ENCODE data around the gene PID1. TPM values are rescaled to one million over a fixed set of nuclear protein-coding genes. Genes with fewer than 3 reads are reported as not detected.

The PID1 gene
- total RNA-seq, 4 donors from 2014 or later = 15.0 to 64.4 (median 32.5) TPM

DNA sequence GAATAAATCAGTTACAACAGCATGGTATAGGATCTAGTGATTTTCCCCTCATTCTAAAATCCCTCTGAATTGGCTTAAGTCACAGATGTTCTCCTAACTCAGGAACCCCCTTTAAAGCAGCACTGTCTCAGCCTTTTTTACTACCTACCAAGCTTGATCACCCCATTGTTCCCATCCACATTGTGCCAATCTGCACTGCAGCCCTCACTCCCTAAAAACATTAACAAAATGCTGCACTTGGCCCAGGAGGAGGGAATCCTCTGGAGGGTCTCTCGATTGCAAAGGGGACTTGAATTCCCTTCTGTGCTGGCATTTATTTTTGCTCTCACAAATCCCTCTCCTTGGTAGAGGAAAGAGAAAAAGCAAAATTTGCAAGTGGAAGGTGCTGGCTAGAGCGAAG is 223.0 kb downstream of the PID1 start:
- TF ChIP-seq, protein P1, sequence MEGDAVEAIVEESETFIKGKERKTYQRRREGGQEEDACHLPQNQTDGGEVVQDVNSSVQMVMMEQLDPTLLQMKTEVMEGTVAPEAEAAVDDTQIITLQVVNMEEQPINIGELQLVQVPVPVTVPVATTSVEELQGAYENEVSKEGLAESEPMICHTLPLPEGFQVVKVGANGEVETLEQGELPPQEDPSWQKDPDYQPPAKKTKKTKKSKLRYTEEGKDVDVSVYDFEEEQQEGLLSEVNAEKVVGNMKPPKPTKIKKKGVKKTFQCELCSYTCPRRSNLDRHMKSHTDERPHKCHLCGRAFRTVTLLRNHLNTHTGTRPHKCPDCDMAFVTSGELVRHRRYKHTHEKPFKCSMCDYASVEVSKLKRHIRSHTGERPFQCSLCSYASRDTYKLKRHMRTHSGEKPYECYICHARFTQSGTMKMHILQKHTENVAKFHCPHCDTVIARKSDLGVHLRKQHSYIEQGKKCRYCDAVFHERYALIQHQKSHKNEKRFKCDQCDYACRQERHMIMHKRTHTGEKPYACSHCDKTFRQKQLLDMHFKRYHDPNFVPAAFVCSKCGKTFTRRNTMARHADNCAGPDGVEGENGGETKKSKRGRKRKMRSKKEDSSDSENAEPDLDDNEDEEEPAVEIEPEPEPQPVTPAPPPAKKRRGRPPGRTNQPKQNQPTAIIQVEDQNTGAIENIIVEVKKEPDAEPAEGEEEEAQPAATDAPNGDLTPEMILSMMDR (IDR thresholded peaks at IDR 0.05) = no peak
- TF ChIP-seq POLR2A (IDR thresholded peaks at IDR 0.05) = no peak
- H3K36me3 ChIP-seq = no peaks in the 10 kb centered on the region
- H3K4me1 ChIP-seq = no peaks in the 10 kb centered on the region
- no peak overlapping the region for H3K4me3 ChIP-seq
- no peak for DNase-seq
- no peak overlapping the region for H3K27ac ChIP-seq
- no peaks in the 10 kb centered on the region for H3K27me3 ChIP-seq
- no peaks in the 10 kb centered on the region for H3K9me3 ChIP-seq

DNA sequence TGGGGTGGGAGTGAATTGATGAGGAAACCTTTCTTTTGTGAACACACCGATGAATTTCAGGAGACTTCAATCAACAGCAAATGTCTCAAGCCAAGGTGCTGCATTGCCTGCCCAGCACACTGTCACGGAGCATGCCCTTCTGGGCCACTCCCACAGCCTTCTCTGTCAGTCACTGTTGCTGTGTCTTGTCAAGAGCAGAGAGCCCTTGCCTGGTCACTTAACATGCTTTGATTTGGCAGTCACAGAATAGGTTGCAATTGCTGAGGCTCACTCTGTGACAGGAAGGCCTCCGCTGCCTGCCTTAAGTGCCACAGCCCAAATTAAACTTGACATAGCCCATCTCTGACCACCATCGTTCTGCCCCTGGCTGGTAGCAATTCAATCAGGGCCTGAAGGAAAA is 225.4 kb downstream of the PID1 start:
- Histone ChIP-seq H3K4me1 (no peaks in the 10 kb centered on the region), H3K27ac (no peak overlapping the region), H3K36me3 (no peaks in the 10 kb centered on the region), H3K4me3 (no peak overlapping the region), H3K27me3 (no peaks in the 10 kb centered on the region), H3K9me3 (no peaks in the 10 kb centered on the region)
- no peak for DNase-seq
- TF ChIP-seq, protein P1 (IDR thresholded peaks at IDR 0.05) = no peak
- TF ChIP-seq POLR2A (IDR thresholded peaks at IDR 0.05) = no peak

DNA sequence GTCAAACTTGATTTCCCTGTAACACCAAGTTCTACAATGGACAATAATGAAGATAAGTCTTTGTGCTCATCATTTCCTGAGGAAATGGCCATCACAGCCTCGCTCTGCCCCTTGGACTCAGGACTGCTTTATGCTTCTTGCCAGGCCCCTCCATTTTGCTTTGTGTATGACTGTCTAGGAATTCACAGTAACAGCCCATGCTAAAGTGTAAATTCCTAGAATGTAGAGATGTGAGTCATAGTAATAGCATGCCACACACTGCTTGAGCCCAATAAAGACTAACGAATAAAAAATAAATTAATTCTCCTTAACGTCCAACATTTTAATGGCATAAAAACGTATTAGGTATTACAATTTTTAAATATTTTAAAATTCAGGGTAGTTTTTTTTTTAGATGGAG is 226.5 kb downstream of the PID1 start:
- no peak overlapping the region for H3K27ac ChIP-seq
- TF ChIP-seq POLR2A (IDR thresholded peaks at IDR 0.05) = no peak
- TF ChIP-seq, protein P1 (IDR thresholded peaks at IDR 0.05) = no peak
- no peak for DNase-seq

DNA sequence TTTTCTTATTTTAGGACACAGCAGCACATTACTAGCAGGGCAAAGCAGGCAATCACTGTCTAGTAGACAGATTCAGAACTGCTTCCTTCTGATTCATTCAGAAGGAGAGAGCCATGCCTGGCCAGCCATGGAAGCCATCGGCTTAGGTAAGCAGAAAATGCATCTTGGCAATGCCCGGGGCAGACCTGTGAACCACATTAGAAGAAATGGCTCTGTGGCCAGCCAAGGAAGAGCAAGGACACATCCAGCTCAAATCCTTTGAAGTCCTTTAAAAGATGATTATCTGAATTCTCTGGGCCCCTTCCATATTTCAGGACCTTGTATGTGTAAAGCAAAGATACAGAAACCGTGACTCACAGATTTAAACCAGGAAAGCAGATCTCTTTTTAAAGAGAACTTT is 227.4 kb downstream of the PID1 start:
- no peak for DNase-seq
- TF ChIP-seq POLR2A (IDR thresholded peaks at IDR 0.05) = no peak
- TF ChIP-seq, protein P1 (IDR thresholded peaks at IDR 0.05) = no peak
- H3K27ac ChIP-seq = no peak overlapping the region
- H3K27me3 ChIP-seq = no peaks in the 10 kb centered on the region
- no peaks in the 10 kb centered on the region for H3K36me3 ChIP-seq
- H3K4me1 ChIP-seq = no peaks in the 10 kb centered on the region
- H3K9me3 ChIP-seq = no peaks in the 10 kb centered on the region
- H3K4me3 ChIP-seq = no peak overlapping the region

More for the DNA sequence above, 226.5 kb downstream of the PID1 start:
- Histone ChIP-seq H3K36me3 (no peaks in the 10 kb centered on the region), H3K4me3 (no peak overlapping the region), H3K9me3 (no peaks in the 10 kb centered on the region), H3K27me3 (no peaks in the 10 kb centered on the region), H3K4me1 (no peaks in the 10 kb centered on the region)

DNA sequence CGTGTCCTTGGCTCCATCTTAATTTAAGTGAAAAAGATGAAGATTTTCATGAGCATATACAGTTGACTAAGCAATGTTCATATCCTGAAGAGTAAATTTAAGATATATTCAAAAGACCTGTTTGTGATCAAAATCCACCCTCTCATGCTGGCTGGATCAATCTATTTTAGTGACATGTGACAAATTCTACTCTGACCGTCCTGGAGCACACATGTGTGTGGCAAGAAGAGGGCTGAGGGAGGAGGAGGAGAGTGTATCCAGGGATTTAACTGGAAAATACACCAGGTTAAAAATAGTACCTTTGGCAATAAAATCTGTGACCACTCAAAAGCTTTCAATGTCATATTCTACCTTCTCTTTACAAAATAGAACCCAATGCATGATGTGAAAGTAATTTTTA is 228.7 kb downstream of the PID1 start:
- no peak overlapping the region for H3K4me3 ChIP-seq

More for the DNA sequence above, 228.7 kb downstream of the PID1 start:
- no peak for DNase-seq
- Histone ChIP-seq H3K27ac (no peak overlapping the region), H3K9me3 (no peaks in the 10 kb centered on the region), H3K4me1 (no peaks in the 10 kb centered on the region), H3K36me3 (no peaks in the 10 kb centered on the region), H3K27me3 (no peaks in the 10 kb centered on the region)
- no peak for TF ChIP-seq POLR2A (IDR thresholded peaks at IDR 0.05)
- TF ChIP-seq, protein P1 (IDR thresholded peaks at IDR 0.05) = no peak
